NCI-H1105 (cell line): ENCODE results near the gene BPGM.
A peak's percentile ranks its signal among the peaks of the same experiment; 100 is the strongest.

ENCODE experiments used
- DNase-seq: peaks from one replicate; lab custom pipeline; 2025; lab: John Stamatoyannopoulos, UW

The BPGM gene

GRCh38 chr7:134646425-134647305 lies at the start of gene BPGM:
BPGM (plus strand) TSS chr7:134646853; CDS start chr7:134661508, 14,655 bp downstream.
- peak; percentile 98 for DNase-seq

- DNase-seq, result no peak
These were observed 47.3 kb upstream of the BPGM start for GRCh38 chr7:134599371-134599770.

GRCh38 chr7:134601459-134601858 lies 45.2 kb upstream of the BPGM start:
- no peak for DNase-seq

GRCh38 chr7:134602881-134603451 lies 43.7 kb upstream of the BPGM start:
- no peak for DNase-seq

- DNase-seq, result peak; percentile 33
These were observed 40.4 kb upstream of the BPGM start for GRCh38 chr7:134605978-134606923.

GRCh38 chr7:134611611-134612151 lies 35.0 kb upstream of the BPGM start:
- DNase-seq, result no peak

- no peak for DNase-seq
These were observed 34.5 kb upstream of the BPGM start for GRCh38 chr7:134612197-134612596.

- DNase-seq, result no peak
These were observed 32.9 kb upstream of the BPGM start for GRCh38 chr7:134613623-134614347.

- no peak for DNase-seq
These were observed 30.0 kb upstream of the BPGM start for GRCh38 chr7:134616611-134617010.

GRCh38 chr7:134618756-134619530 lies 27.7 kb upstream of the BPGM start:
- DNase-seq, result no peak

- no peak for DNase-seq
These were observed 26.9 kb upstream of the BPGM start for GRCh38 chr7:134619627-134620331.

- DNase-seq, result no peak
These were observed 24.2 kb upstream of the BPGM start for GRCh38 chr7:134622303-134622995.

GRCh38 chr7:134623193-134623592 lies 23.5 kb upstream of the BPGM start:
- no peak for DNase-seq

- DNase-seq, result no peak
These were observed 21.1 kb upstream of the BPGM start for GRCh38 chr7:134625550-134625949.

- no peak for DNase-seq
These were observed 19.4 kb upstream of the BPGM start for GRCh38 chr7:134627109-134627774.

GRCh38 chr7:134627775-134628153 lies 18.9 kb upstream of the BPGM start:
- DNase-seq, result no peak

- DNase-seq, result no peak
These were observed 17.2 kb upstream of the BPGM start for GRCh38 chr7:134629445-134629844.

GRCh38 chr7:134630237-134630636 lies 16.4 kb upstream of the BPGM start:
- no peak for DNase-seq

- no peak for DNase-seq
These were observed 15.8 kb upstream of the BPGM start for GRCh38 chr7:134630893-134631292.
